DOHH2 (cell line): Measurements from ENCODE around the gene REN.

Experiments
- H3F3A ChIP-seq: fragments of 200-600 bp; sonication (generic), shearing (Covaris generic); 2 replicates; pipeline ENCODE4 v1.6.0; 2016; ENCODE audit warnings: antibody characterized with exemption, mild to moderate bottlenecking; ENCODE audit not compliant: control insufficient read depth, insufficient read depth
- H3K27ac ChIP-seq: fragments of 200-600 bp; sonication (generic); 2 replicates; pipeline ENCODE4 v1.5.1; 2014; ENCODE audit warnings: low read depth, mild to moderate bottlenecking, low read length, moderate library complexity
- H3K27me3 ChIP-seq: fragments of 200-600 bp; sonication (generic); 2 replicates; pipeline ENCODE4 v1.6.1; 2014; ENCODE audit warnings: mild to moderate bottlenecking, low read length, mixed read lengths; ENCODE audit not compliant: control insufficient read depth
- H3K36me3 ChIP-seq: fragments of 200-600 bp; sonication (generic); 2 replicates; pipeline ENCODE4 v1.6.1; 2014; ENCODE audit warnings: mild to moderate bottlenecking, low read length, moderate library complexity, mixed read lengths; ENCODE audit not compliant: control insufficient read depth
- H3K4me1 ChIP-seq: fragments of 200-600 bp; sonication (generic); 2 replicates; pipeline ENCODE4 v1.6.1; 2014; ENCODE audit warnings: mild to moderate bottlenecking, low read length, mixed read lengths; ENCODE audit not compliant: control insufficient read depth
- H3K4me2 ChIP-seq: fragments of 200-600 bp; sonication (generic); 2 replicates; pipeline ENCODE4 v1.6.0; 2014; ENCODE audit warnings: mild to moderate bottlenecking, low read length, moderate library complexity
- H3K4me3 ChIP-seq: fragments of 200-600 bp; sonication (generic); 2 replicates; pipeline ENCODE4 v1.5.1; 2014; ENCODE audit warnings: mild to moderate bottlenecking, low read length, mixed read lengths
- H3K79me2 ChIP-seq: fragments of 200-600 bp; sonication (generic); 2 replicates; pipeline ENCODE4 v1.6.1; 2014; ENCODE audit warnings: mild to moderate bottlenecking, low read length, mixed read lengths; ENCODE audit not compliant: control insufficient read depth
- H3K9me2 ChIP-seq: fragments of 200-600 bp; sonication (generic); replicated peaks from 2 replicates; pipeline ENCODE4 v1.6.1; 2014; ENCODE audit warnings: mild to moderate bottlenecking, low read length, mixed read lengths; ENCODE audit not compliant: control insufficient read depth
- H3K9me3 ChIP-seq: fragments of 200-600 bp; sonication (generic); 2 replicates; pipeline ENCODE4 v1.6.1; 2014; ENCODE audit warnings: antibody characterized with exemption, low read length, mixed read lengths; ENCODE audit not compliant: control insufficient read depth, insufficient read depth
- H4K20me1 ChIP-seq: fragments of 200-600 bp; sonication (generic); 2 replicates; pipeline ENCODE4 v1.6.0; 2014; ENCODE audit warnings: low read depth, mild to moderate bottlenecking, antibody characterized with exemption, low read length, moderate library complexity; ENCODE audit not compliant: control insufficient read depth, insufficient read depth
- CTCF ChIP-seq: fragments of 200-600 bp; sonication (generic); IDR thresholded peaks from one replicate; pipeline ENCODE4 v1.5.1; 2014; ENCODE audit warnings: antibody characterized with exemption, mild to moderate bottlenecking, low read depth, low read length; ENCODE audit not compliant: poor library complexity, severe bottlenecking
- EZH2phosphoT487 ChIP-seq: fragments of 200-600 bp; sonication (generic); IDR thresholded peaks from 2 replicates; pipeline ENCODE4 v1.6.1; 2017; ENCODE audit warnings: borderline replicate concordance, mild to moderate bottlenecking, antibody characterized with exemption, low read length, moderate library complexity, mixed read lengths

Gene REN

GRCh38 chr1:204154568-204155255, 11.4 kb downstream of the REN start:
- H3K4me2 ChIP-seq = no peak overlapping the region
- H3K36me3 ChIP-seq = no peaks in the 10 kb centered on the region
- no peak overlapping the region for H3K4me3 ChIP-seq
- H3K9me3 ChIP-seq = no peaks in the 10 kb centered on the region
- no peaks in the 10 kb centered on the region for H3K79me2 ChIP-seq
- no peak for TF ChIP-seq CTCF
- TF ChIP-seq EZH2phosphoT487 = no peak
- no peaks in the 10 kb centered on the region for H4K20me1 ChIP-seq
- no peaks in the 10 kb centered on the region for H3K9me2 ChIP-seq
- H3F3A ChIP-seq = no peaks in the 10 kb centered on the region
- H3K27me3 ChIP-seq = no peaks in the 10 kb centered on the region
- H3K4me1 ChIP-seq = no peaks in the 10 kb centered on the region
- H3K27ac ChIP-seq = no peak overlapping the region

GRCh38 chr1:204153667-204154066, 12.5 kb downstream of the REN start:
- H3K36me3 ChIP-seq = no peaks in the 10 kb centered on the region
- H3K27me3 ChIP-seq = no peaks in the 10 kb centered on the region
- H3F3A ChIP-seq = no peaks in the 10 kb centered on the region
- no peak overlapping the region for H3K27ac ChIP-seq
- TF ChIP-seq EZH2phosphoT487 (no peak), CTCF (no peak)
- no peak overlapping the region for H3K4me3 ChIP-seq
- no peaks in the 10 kb centered on the region for H3K9me3 ChIP-seq
- no peaks in the 10 kb centered on the region for H4K20me1 ChIP-seq
- no peak overlapping the region for H3K4me2 ChIP-seq
- H3K9me2 ChIP-seq = no peaks in the 10 kb centered on the region
- no peaks in the 10 kb centered on the region for H3K4me1 ChIP-seq
- H3K79me2 ChIP-seq = no peaks in the 10 kb centered on the region

- no peak overlapping the region for H3K27ac ChIP-seq
- no peaks in the 10 kb centered on the region for H3K9me2 ChIP-seq
- no peaks in the 10 kb centered on the region for H3K9me3 ChIP-seq
- no peaks in the 10 kb centered on the region for H3K36me3 ChIP-seq
- no peaks in the 10 kb centered on the region for H4K20me1 ChIP-seq
- no peaks in the 10 kb centered on the region for H3K27me3 ChIP-seq
- no peak overlapping the region for H3K4me3 ChIP-seq
- no peaks in the 10 kb centered on the region for H3K79me2 ChIP-seq
- TF ChIP-seq CTCF = no peak
- TF ChIP-seq EZH2phosphoT487 = no peak
- no peaks in the 10 kb centered on the region for H3F3A ChIP-seq
- H3K4me2 ChIP-seq = no peak overlapping the region
- H3K4me1 ChIP-seq = no peaks in the 10 kb centered on the region
Observed at GRCh38 chr1:204152310-204153044, 13.7 kb downstream of the REN start.
